Stimulated activated effector memory CD8-positive, alpha-beta T cell treated with anti-CD3 and anti-CD28 coated beads, Interleukin-12 subunit alpha, Interleukin-12 subunit beta, amount 100 ng/mL, for 72 hours (primary cell): Measurements from ENCODE around the gene SRC.

ENCODE experiments used
- ATAC-seq: fragments of 150-1000 bp; cut with Tn5 transposase; 2 replicates; pipeline ENCODE4 v1.10.0; 2021
- DNase-seq, 2 donors: peaks; one replicate each; pipeline ENCODE4 v3.0.0; 2021 to 2022; ENCODE audit warnings: low spot score in 2 of 2
- H3K27ac Mint-ChIP-seq: one replicate; pipeline ENCODE4 v1.8.0; 2022; ENCODE audit warnings: mild to moderate bottlenecking, mixed read lengths
- H3K36me3 Mint-ChIP-seq: one replicate; pipeline ENCODE4 v1.8.0; 2022; ENCODE audit warnings: mild to moderate bottlenecking, mixed read lengths
- H3K4me1 Mint-ChIP-seq: one replicate; pipeline ENCODE4 v1.8.0; 2022; ENCODE audit warnings: mixed read lengths
- H3K4me3 Mint-ChIP-seq: one replicate; pipeline ENCODE4 v1.8.0; 2022; ENCODE audit warnings: mild to moderate bottlenecking, mixed read lengths
- H3K9me3 Mint-ChIP-seq: one replicate; pipeline ENCODE4 v1.8.0; 2022; ENCODE audit warnings: mixed read lengths

The SRC gene

GRCh38 chr20:37449276-37449675 lies 103.3 kb downstream of the SRC start:
- no peak overlapping the region for H3K27ac Mint-ChIP-seq
- no peak for ATAC-seq
- H3K36me3 Mint-ChIP-seq, result no peaks in the 10 kb centered on the region
- H3K4me1 Mint-ChIP-seq, result peaks cover 7% of the 10 kb centered on the region
- no peak overlapping the region for H3K4me3 Mint-ChIP-seq
- H3K9me3 Mint-ChIP-seq, result peaks cover 2% of the 10 kb centered on the region
- no peak for DNase-seq

GRCh38 chr20:37450344-37450743 lies 104.4 kb downstream of the SRC start:
- Mint-ChIP-seq H3K4me3 (no peak overlapping the region), H3K27ac (no peak overlapping the region), H3K9me3 (peaks cover 3% of the 10 kb centered on the region), H3K36me3 (no peaks in the 10 kb centered on the region), H3K4me1 (peaks cover 7% of the 10 kb centered on the region)
- DNase-seq, result no peak
- ATAC-seq, result no peak

GRCh38 chr20:37451616-37452015 lies 105.7 kb downstream of the SRC start:
- ATAC-seq, result no peak
- H3K36me3 Mint-ChIP-seq, result no peaks in the 10 kb centered on the region
- no peak overlapping the region for H3K27ac Mint-ChIP-seq
- H3K4me3 Mint-ChIP-seq, result no peak overlapping the region
- H3K4me1 Mint-ChIP-seq, result peaks cover 3% of the 10 kb centered on the region
- DNase-seq, result no peak
- H3K9me3 Mint-ChIP-seq, result peaks cover 3% of the 10 kb centered on the region

GRCh38 chr20:37452236-37452635 lies 106.3 kb downstream of the SRC start:
- no peak for DNase-seq
- Mint-ChIP-seq H3K9me3 (peaks cover 3% of the 10 kb centered on the region), H3K4me3 (no peak overlapping the region), H3K4me1 (no peaks in the 10 kb centered on the region), H3K36me3 (no peaks in the 10 kb centered on the region), H3K27ac (no peak overlapping the region)
- no peak for ATAC-seq

GRCh38 chr20:37453288-37453687 lies 107.3 kb downstream of the SRC start:
- no peaks in the 10 kb centered on the region for H3K4me1 Mint-ChIP-seq

GRCh38 chr20:37453836-37454235 lies 107.9 kb downstream of the SRC start:
- Mint-ChIP-seq H3K4me3 (no peak overlapping the region), H3K27ac (peak overlapping the region; percentile 12), H3K36me3 (no peaks in the 10 kb centered on the region), H3K9me3 (peaks cover 6% of the 10 kb centered on the region), H3K4me1 (no peaks in the 10 kb centered on the region)
- no peak for DNase-seq
- ATAC-seq, result no peak

More at GRCh38 chr20:37453288-37453687, 107.3 kb downstream of the SRC start:
- H3K27ac Mint-ChIP-seq, result no peak overlapping the region
- no peaks in the 10 kb centered on the region for H3K36me3 Mint-ChIP-seq
- ATAC-seq (no peak), DNase-seq (no peak)
- no peak overlapping the region for H3K4me3 Mint-ChIP-seq
- peaks cover 6% of the 10 kb centered on the region for H3K9me3 Mint-ChIP-seq

GRCh38 chr20:37454636-37455385 lies 108.9 kb downstream of the SRC start:
- H3K4me3 Mint-ChIP-seq, result no peak overlapping the region
- DNase-seq, result no peak
- H3K4me1 Mint-ChIP-seq, result no peaks in the 10 kb centered on the region
- no peak overlapping the region for H3K27ac Mint-ChIP-seq
- H3K36me3 Mint-ChIP-seq, result no peaks in the 10 kb centered on the region
- H3K9me3 Mint-ChIP-seq, result peaks cover 9% of the 10 kb centered on the region
- ATAC-seq, result no peak
